K562 (cell line): ENCODE data around the gene CCSAP. TPM values are rescaled to one million over a fixed set of nuclear protein-coding genes. Genes with fewer than 3 reads are reported as not detected.
A peak's percentile ranks its signal among the peaks of the same experiment; 100 is the strongest.

Experiments used
- ATAC-seq: fragments of 200-7000 bp; cut with Tn5 transposase; 3 replicates; pipeline ENCODE4 v1.9.1; 2020; ENCODE audit warnings: moderate library complexity
- BruUV-seq: library from RNA; stranded (reverse); fragments of 400-500 nt; replicated peaks from 2 replicates; lab custom pipeline; 2021; lab: Mats Ljungman, UMichigan
- CTCF ChIA-PET: fragments of 300-600 bp; formaldehyde crosslinking; extraction: SDS; loops from one replicate; lab custom pipeline; 2021; ENCODE audit warnings: low intra/inter-chr PET ratio; lab: Yijun Ruan, JAX
- POLR2A ChIA-PET: fragments of 300-600, 350-650 bp; sonication (Branson Sonifier 250); formaldehyde crosslinking; extraction: SDS; loops from one replicate; lab custom pipeline; 2021; ENCODE audit warnings: antibody characterized with exemption, inconsistent platforms; lab: Yijun Ruan, JAX
- DNase-seq, 4 experiments: peaks; one replicate each; pipeline versions ENCODE4 v3.0.0 to v3.0.0-alpha.2; 2011 to 2018; ENCODE audit warnings: low spot score in 3 of 4, mixed read lengths in 3 of 4; ENCODE audit errors: extremely low read depth in 1 of 4
- FAIRE-seq: peaks from 2 replicates; lab custom pipeline; 2011; peaks lifted over from hg19 to GRCh38; lab: Jason Lieb, UNC
- H2AFZ ChIP-seq: 2 replicates; pipeline ENCODE4 v1.6.0; 2011; ENCODE audit warnings: low read depth, low read length, control low read depth, inconsistent platforms
- H3K27ac ChIP-seq: fragments of 200-600 bp; 3 replicates; pipeline ENCODE4 v1.8.0; 2011; ENCODE audit warnings: low read depth, mild to moderate bottlenecking, control low read depth, inconsistent platforms, low read length, moderate library complexity, mixed read lengths; ENCODE audit errors: extremely low read depth
- H3K27me3 ChIP-seq, 2 experiments: fragments of 300-600 bp in 1 of 2; 2 replicates in 1 of 2; 3 replicates in 1 of 2; pipeline versions ENCODE4 v1.6.0 to v1.8.0; 2011; ENCODE audit warnings: inconsistent platforms in 2 of 2, low read length in 2 of 2, mild to moderate bottlenecking in 1 of 2, mixed read lengths in 1 of 2, moderate library complexity in 1 of 2; ENCODE audit not compliant: control insufficient read depth in 2 of 2, insufficient read depth in 2 of 2
- H3K36me3 ChIP-seq: fragments of 300-600 bp; 3 replicates; pipeline ENCODE4 v1.8.0; 2011; ENCODE audit warnings: mild to moderate bottlenecking, low read length, inconsistent platforms; ENCODE audit not compliant: control insufficient read depth, insufficient read depth
- H3K4me1 ChIP-seq, 2 experiments: fragments of 200-600 bp in 1 of 2; replicated peaks in 1 of 2; 2 replicates in 1 of 2; 3 replicates in 1 of 2; pipeline versions ENCODE4 v1.5.1 to v1.8.0; 2011; ENCODE audit warnings: inconsistent platforms in 2 of 2, low read length in 2 of 2, mild to moderate bottlenecking in 1 of 2, mixed read lengths in 1 of 2, moderate library complexity in 1 of 2; ENCODE audit not compliant: control insufficient read depth in 2 of 2, insufficient read depth in 2 of 2
- H3K4me2 ChIP-seq: 2 replicates; pipeline ENCODE4 v1.6.1; 2011; ENCODE audit warnings: low read length, control low read depth, inconsistent platforms, mixed read lengths; ENCODE audit not compliant: insufficient read depth
- H3K4me3 ChIP-seq: fragments of 200-600 bp; sonication (generic), shearing (Covaris generic); 2 replicates; pipeline ENCODE4 v1.5.1; 2016; ENCODE audit warnings: control low read depth, inconsistent platforms
- H3K79me2 ChIP-seq: fragments of 200-600 bp; 3 replicates; pipeline ENCODE4 v1.8.0; 2011; ENCODE audit warnings: low read length, inconsistent platforms; ENCODE audit not compliant: control insufficient read depth, insufficient read depth
- H3K9ac ChIP-seq, 2 experiments: 2 replicates each; pipeline versions ENCODE4 v1.6.0 to v1.6.1; 2011; ENCODE audit warnings: low read depth in 2 of 2, low read length in 2 of 2, control low read depth in 1 of 2, inconsistent platforms in 1 of 2, mild to moderate bottlenecking in 1 of 2, mixed read lengths in 1 of 2; ENCODE audit not compliant: insufficient read depth in 1 of 2
- H3K9me1 ChIP-seq: one replicate; pipeline ENCODE4 v1.6.0; 2011; ENCODE audit warnings: inconsistent platforms, mild to moderate bottlenecking, low read length, moderate library complexity; ENCODE audit not compliant: control insufficient read depth, insufficient read depth
- H3K9me3 ChIP-seq: replicated peaks from 2 replicates; pipeline ENCODE4 v1.5.1; 2011; ENCODE audit warnings: low read depth, low read length, inconsistent platforms; ENCODE audit not compliant: control insufficient read depth, insufficient read depth
- H4K20me1 ChIP-seq: replicated peaks from 2 replicates; pipeline ENCODE4 v1.6.1; 2011; ENCODE audit warnings: low read length, inconsistent platforms, mixed read lengths; ENCODE audit not compliant: control insufficient read depth, insufficient read depth
- CEBPB ChIP-seq: fragments of 450-650 bp; IDR thresholded peaks from 2 replicates; pipeline ENCODE4 v1.6.1; 2016; ENCODE audit warnings: missing genetic modification characterization, missing compliant biosample characterization
- ETS2 ChIP-seq: IDR thresholded peaks from 2 replicates; pipeline ENCODE4 v1.6.1; 2016; ENCODE audit warnings: borderline replicate concordance, missing genetic modification characterization, mild to moderate bottlenecking, moderate library complexity, missing compliant biosample characterization; ENCODE audit not compliant: poor library complexity, severe bottlenecking
- HDAC1 ChIP-seq, 2 experiments: fragments of 450-650 bp; IDR thresholded peaks; 2 replicates each; pipeline ENCODE4 v1.6.1; 2016 to 2017; ENCODE audit warnings: inconsistent platforms in 1 of 2, mild to moderate bottlenecking in 1 of 2, moderate library complexity in 1 of 2
- JUND ChIP-seq, 2 experiments: IDR thresholded peaks; 2 replicates in 1 of 2; 3 replicates in 1 of 2; pipeline ENCODE4 v1.6.1; 2011; ENCODE audit warnings: borderline replicate concordance in 2 of 2, low read depth in 2 of 2, low read length in 2 of 2, improper control_type of control experiment in 1 of 2, missing biosample characterization in 1 of 2, missing genetic modification characterization in 1 of 2, missing genetic modification reagents in 1 of 2
- MAFF ChIP-seq: IDR thresholded peaks from 2 replicates; pipeline ENCODE4 v1.6.1; 2012; ENCODE audit warnings: low read length, improper control_type of control experiment
- MAFG ChIP-seq: fragments of 450-650 bp; conservative IDR thresholded peaks from 2 replicates; pipeline ENCODE4 v1.6.1; 2016; ENCODE audit warnings: missing genetic modification characterization, missing compliant biosample characterization
- MAFK ChIP-seq: IDR thresholded peaks from 2 replicates; pipeline ENCODE4 v1.6.1; 2011; ENCODE audit warnings: low read length, improper control_type of control experiment
- NFE2 ChIP-seq: IDR thresholded peaks from 2 replicates; pipeline ENCODE4 v1.6.1; 2014; ENCODE audit warnings: antibody characterized with exemption, low read depth
- PTRF ChIP-seq: fragments of 450-650 bp; IDR thresholded peaks from 2 replicates; pipeline ENCODE4 v1.6.1; 2016; ENCODE audit warnings: mild to moderate bottlenecking, missing genetic modification characterization, missing compliant biosample characterization
- PYGO2 ChIP-seq: fragments of 450-650 bp; IDR thresholded peaks from 2 replicates; pipeline ENCODE4 v1.6.1; 2016; ENCODE audit warnings: mild to moderate bottlenecking, missing genetic modification characterization, moderate library complexity, missing compliant biosample characterization
- SNAPC5 ChIP-seq: fragments of 250-450 bp; sonication (Bioruptor Pico); IDR thresholded peaks from 2 replicates; pipeline ENCODE4 v1.8.0; 2021; ENCODE audit warnings: moderate library complexity, mild to moderate bottlenecking, inconsistent platforms
- ZNF165 ChIP-seq: fragments of 250-450 bp; sonication (Bioruptor Pico); IDR thresholded peaks from 2 replicates; pipeline ENCODE4 v1.4.0; 2020; ENCODE audit warnings: borderline replicate concordance
- ZNF212 ChIP-seq: fragments of 450-650 bp; formaldehyde crosslinking; IDR thresholded peaks from 2 replicates; pipeline ENCODE4 v1.4.0; 2020; ENCODE audit warnings: mild to moderate bottlenecking
- ZNF316 ChIP-seq: fragments of 450-650 bp; IDR thresholded peaks from 2 replicates; pipeline ENCODE4 v1.6.1; 2016
- ZNF398 ChIP-seq: fragments of 250-450 bp; sonication (Bioruptor Pico); IDR thresholded peaks from 2 replicates; pipeline ENCODE4 v1.8.0; 2021; ENCODE audit warnings: moderate library complexity, mild to moderate bottlenecking, inconsistent platforms
- WGBS: fragments of 100-300 bp; shearing (Covaris generic); methylation state at CpG from one replicate; pipeline ENCODE4 v1.1.6; 2016; ENCODE audit warnings: low coverage, mixed read lengths; ENCODE audit not compliant: insufficient coverage; ENCODE audit errors: missing lambda C conversion rate; 5-methylcytosine and 5-hydroxymethylcytosine counted together
- in situ Hi-C: fragments of 300-500 bp; cut with MboI; formaldehyde crosslinking; loops from 4 replicates; pipeline ENCODE4 v1.15.0; 2018; ENCODE audit warnings: inconsistent platforms, mixed read lengths
- intact Hi-C: fragments of 100-400 bp; cut with micrococcal nuclease; formaldehyde crosslinking; loops from 2 replicates; pipeline ENCODE4 v1.14.2; 2022
- polyA plus RNA-seq, 8 experiments: library from polyadenylated mRNA; depleted of rRNA in 4 of 8; stranded (reverse) in 5 of 8; unstranded in 3 of 8; fragments of >200 nt; fragmentation: Nextera tagmentation in 2 of 8; fragmentation: Illumina TruSeq in 1 of 8; extraction: Ambion mirVana in 2 of 8; extraction: Trizol in 1 of 8; gene quantifications; 2 replicates each; pipeline versions ENCODE4 v1.2.1 to v1.2.3, GENCODE V29; 2011 to 2014; ENCODE audit warnings: inconsistent platforms in 1 of 8, missing spikeins in 1 of 8
- total RNA-seq, 7 experiments: library from RNA; depleted of rRNA in 6 of 7; stranded (reverse); fragments of >200 nt in 6 of 7; fragmentation: Illumina TruSeq in 2 of 7; extraction: Trizol in 2 of 7; gene quantifications; 2 replicates each; pipeline versions ENCODE4 v1.2.1 to v1.2.3, GENCODE V29; 2011 to 2021; ENCODE audit warnings: low replicate concordance in 1 of 7
- TF ChIP-seq, protein P1 (sequence below): fragments of 450-650 bp; IDR thresholded peaks from 2 replicates; pipeline ENCODE4 v1.6.1; 2016
- TF ChIP-seq, protein P2 (sequence below), 2 experiments: fragments of 450-650 bp in 1 of 2; sonication (generic) in 1 of 2; formaldehyde crosslinking in 1 of 2; IDR thresholded peaks in 1 of 2; conservative IDR thresholded peaks in 1 of 2; 2 replicates each; pipeline versions ENCODE4 v1.6.1 to v1.8.1; 2016 to 2023; ENCODE audit warnings: mild to moderate bottlenecking in 2 of 2, moderate library complexity in 2 of 2, inconsistent platforms in 1 of 2, missing genetic modification reagents in 1 of 2

The CCSAP gene
- total and polyA plus RNA-seq, 9 of the 15 experiments (the other 6 are each of a cell fraction or from before 2014, with no cell fraction given), result 3.6 to 15.9 (median 9.5) TPM

- Histone ChIP-seq H3K36me3 (peaks cover 4% of the 10 kb centered on the region; the same call in 2 of the 3 replicates), H3K9me3 (no peaks in the 10 kb centered on the region), H3K9me1 (no peaks in the 10 kb centered on the region), H3K9ac (no peak overlapping the region), H3K4me2 (peak overlapping the region; percentile 7; the same call in 1 of the 2 replicates), H3K27me3 (no peaks in the 10 kb centered on the region), H4K20me1 (peaks cover 7% of the 10 kb centered on the region), H3K79me2 (peaks cover 94% of the 10 kb centered on the region), H3K4me1 (peaks cover 10 to 54% of the 10 kb centered on the region in 2 experiments), H3K27ac (0 out of 3 replicates have a peak overlapping the region, but pooled peaks have one; percentile 4), H2AFZ (no peak overlapping the region), H3K4me3 (no peak overlapping the region)
- no TSS peak for BruUV-seq
- 50% methylated on average over 2 of the region's 2 CpGs for WGBS
- CTCF ChIA-PET, result no interaction called here
- in situ Hi-C loops (no loop called here), intact Hi-C loops (loop anchor here (10.0 kb wide), 1 partner anchor 787 kb away; the partner anchor contains the start of gene GALNT2)
- ATAC-seq (peak; percentile 32), DNase-seq (no peak), FAIRE-seq (no peak)
- POLR2A ChIA-PET, result interaction anchor here (0.8 to 1.6 kb wide), 5 partner anchors 9 to 928 kb away, joined by 3 to 7 read pairs (median 4); no protein-coding TSS in a partner anchor
- peak; percentile 80 for TF ChIP-seq MAFG (tag)
- TF ChIP-seq MAFK, result peak; percentile 28; the same call in 1 of the 2 replicates
- TF ChIP-seq CEBPB (tag), result no peak
- no peak for TF ChIP-seq ETS2 (tag)
- TF ChIP-seq, protein P1, sequence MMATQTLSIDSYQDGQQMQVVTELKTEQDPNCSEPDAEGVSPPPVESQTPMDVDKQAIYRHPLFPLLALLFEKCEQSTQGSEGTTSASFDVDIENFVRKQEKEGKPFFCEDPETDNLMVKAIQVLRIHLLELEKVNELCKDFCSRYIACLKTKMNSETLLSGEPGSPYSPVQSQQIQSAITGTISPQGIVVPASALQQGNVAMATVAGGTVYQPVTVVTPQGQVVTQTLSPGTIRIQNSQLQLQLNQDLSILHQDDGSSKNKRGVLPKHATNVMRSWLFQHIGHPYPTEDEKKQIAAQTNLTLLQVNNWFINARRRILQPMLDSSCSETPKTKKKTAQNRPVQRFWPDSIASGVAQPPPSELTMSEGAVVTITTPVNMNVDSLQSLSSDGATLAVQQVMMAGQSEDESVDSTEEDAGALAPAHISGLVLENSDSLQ, result 0 out of 2 replicates have a peak, but pooled peaks have one; percentile 28
- no peak for TF ChIP-seq SNAPC5 (CRISPR knock-in tag)
- no peak for TF ChIP-seq ZNF398 (CRISPR knock-in tag)
- 0 out of 4 replicates have a peak, but pooled peaks of 1 of the 2 experiments have one; percentile 12 for TF ChIP-seq HDAC1 (IDR thresholded peaks at IDR 0.05)
- TF ChIP-seq, protein P2, sequence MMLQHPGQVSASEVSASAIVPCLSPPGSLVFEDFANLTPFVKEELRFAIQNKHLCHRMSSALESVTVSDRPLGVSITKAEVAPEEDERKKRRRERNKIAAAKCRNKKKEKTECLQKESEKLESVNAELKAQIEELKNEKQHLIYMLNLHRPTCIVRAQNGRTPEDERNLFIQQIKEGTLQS (IDR thresholded peaks at IDR 0.05), result peak; percentile 38; the same call in 1 of the 2 replicates
- TF ChIP-seq, protein P2 (CRISPR knock-in tag; conservative IDR thresholded peaks at IDR 0.05), result no peak
- TF ChIP-seq ZNF165 (CRISPR knock-in tag), result no peak
- TF ChIP-seq PTRF (tag), result no peak
- TF ChIP-seq PYGO2 (tag), result no peak
- no peak for TF ChIP-seq ZNF212
- peak; percentile 85 for TF ChIP-seq ZNF316
- TF ChIP-seq JUND (IDR thresholded peaks at IDR 0.05; ENCODE audit: borderline replicate concordance, low read depth, low read length), result no peak
- peak; percentile 41; the same call in 1 of the 3 replicates for TF ChIP-seq JUND (tag; IDR thresholded peaks at IDR 0.05; ENCODE audit: borderline replicate concordance, low read depth, low read length)
- TF ChIP-seq NFE2, result peak; percentile 81
- TF ChIP-seq MAFF, result peak; percentile 21; the same call in 1 of the 2 replicates
Observed at GRCh38 chr1:229278120-229278741, 64.6 kb downstream of the CCSAP start.
